Hematopoietic multipotent progenitor cell treated with erythropoietin and hydrocortisone succinate and interleukin-3 and kit ligand, for 17 days (in vitro differentiated cells): ENCODE data around the gene ATOSB.

ENCODE experiments used
- DNase-seq: peaks from one replicate; pipeline ENCODE4 v3.0.0-alpha.2; 2015; ENCODE audit warnings: low spot score

ATOSB gene

DNA sequence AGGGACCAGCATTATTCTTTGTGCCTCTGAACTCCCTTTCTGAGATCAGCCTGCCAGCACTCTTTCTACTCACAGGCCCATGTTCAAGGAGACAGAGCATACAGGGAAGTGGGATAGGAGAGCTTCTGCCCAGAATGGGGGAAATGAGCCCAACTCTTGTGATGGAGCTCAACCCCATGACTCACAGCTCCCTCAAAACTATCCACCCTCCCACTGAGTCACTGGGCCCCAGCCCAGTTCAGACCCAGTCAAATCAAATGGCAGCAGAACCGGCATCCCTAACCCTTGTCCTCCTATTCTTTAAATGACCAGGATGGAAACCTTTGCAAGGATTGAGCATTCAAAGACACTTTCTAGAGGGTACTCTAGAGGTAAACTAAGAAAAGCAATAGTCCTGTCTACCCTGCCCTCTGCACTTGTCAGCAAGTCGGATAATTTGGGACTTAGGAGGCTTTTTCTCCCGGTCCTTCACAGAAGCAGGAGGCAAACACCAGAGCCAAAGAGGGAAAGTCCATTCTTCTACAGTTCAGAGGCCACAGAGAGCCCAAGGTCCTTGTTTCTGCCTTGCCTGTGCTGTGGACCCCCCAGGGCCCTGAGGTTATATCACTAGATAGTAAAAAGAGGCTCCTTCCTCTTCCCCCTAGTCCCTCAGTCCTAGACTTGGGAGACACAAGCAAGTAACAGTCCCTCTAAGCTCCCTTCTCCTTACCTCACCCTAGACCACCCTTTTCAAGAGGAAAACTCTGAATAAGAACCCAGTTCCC is 3.2 kb downstream of the ATOSB start:
- peak; percentile 86 for DNase-seq

GRCh38 chr9:35111001-35111933 is 4.4 kb downstream of the ATOSB start:
- peak; percentile 99 for DNase-seq

DNA sequence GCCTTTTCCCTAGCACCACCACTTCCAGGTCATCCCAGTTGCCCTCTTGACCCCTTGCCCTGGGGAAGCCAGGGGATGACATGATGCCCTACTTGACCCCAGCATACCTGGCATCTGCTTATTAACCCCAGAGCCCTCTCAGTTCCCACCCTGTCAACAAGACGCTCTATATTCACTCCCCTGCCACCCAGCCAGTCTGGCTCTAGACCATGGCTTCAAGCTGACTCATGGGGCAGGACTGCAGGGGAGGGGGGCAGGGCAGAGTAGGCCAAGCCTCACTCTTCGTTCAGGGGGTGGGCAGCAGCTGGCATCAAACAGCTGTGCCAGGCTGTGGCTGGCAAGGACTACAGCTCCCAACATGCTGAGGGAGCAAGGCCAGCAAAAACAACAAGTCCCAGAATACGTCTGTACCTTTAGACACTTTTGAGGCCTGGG is 5.3 kb downstream of the ATOSB start:
- DNase-seq, result peak; percentile 91

DNA sequence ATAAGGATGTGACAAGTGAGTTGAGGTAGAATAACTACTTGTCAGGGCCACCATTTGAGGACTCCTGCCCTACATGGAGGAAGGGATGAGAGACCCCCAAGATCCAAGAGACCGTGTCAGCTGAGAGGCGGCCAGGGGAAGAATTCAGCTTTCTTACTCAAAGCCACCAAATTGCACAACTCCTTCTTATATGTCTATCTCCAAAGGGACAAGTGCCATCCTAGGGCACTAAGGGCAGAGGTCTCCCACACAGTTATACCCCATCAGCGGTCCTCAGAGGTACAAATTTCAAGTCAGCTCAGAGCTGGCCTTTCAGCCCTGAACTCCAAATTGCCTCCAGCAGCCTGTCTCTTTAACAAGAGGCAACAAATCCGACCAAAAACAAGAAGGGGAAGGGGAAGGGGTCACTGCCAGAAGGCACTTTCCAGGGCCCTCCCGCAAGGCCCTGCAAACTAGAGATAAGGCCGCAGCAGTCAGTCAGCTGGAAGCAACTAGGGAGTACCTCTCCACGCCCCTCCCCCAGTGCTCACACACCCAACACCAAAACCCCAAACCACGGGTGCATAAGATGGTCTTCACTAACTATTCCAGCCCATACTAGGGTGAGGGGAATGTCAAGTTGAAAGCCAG is 6.6 kb downstream of the ATOSB start:
- peak; percentile 92 for DNase-seq

DNA sequence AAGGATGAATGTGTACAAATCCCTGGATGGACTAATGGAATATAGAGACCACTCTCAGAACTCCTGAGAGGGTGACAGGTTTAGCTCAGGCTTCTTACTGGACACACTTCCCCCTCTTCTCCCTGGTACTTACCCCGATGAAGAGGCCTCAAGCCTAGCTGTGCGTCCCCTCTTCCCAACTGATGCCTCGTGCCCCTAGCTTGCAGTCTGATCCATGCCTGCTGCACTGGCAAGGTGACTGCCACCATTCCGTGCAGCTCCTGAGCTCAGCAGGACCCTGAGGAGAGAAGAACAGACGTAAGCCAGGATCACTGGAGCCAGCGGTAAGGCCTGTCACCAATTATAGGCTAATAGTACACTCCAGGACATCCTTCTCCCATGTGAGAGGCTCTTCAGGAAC is 7.2 kb downstream of the ATOSB start:
- DNase-seq, result no peak

- peak; percentile 74 for DNase-seq
These were observed 8.1 kb downstream of the ATOSB start for GRCh38 chr9:35107297-35108290.

- DNase-seq, result no peak
These were observed 9.3 kb downstream of the ATOSB start for GRCh38 chr9:35106343-35106730.

GRCh38 chr9:35105571-35106342 is 9.9 kb downstream of the ATOSB start:
- DNase-seq, result no peak

- no peak for DNase-seq
These were observed 10.5 kb downstream of the ATOSB start for GRCh38 chr9:35105126-35105525.

GRCh38 chr9:35104586-35104985 is 11.1 kb downstream of the ATOSB start:
- no peak for DNase-seq

- no peak for DNase-seq
These were observed 11.9 kb downstream of the ATOSB start for GRCh38 chr9:35103660-35104191.

- DNase-seq, result peak; percentile 94
These were observed 12.6 kb downstream of the ATOSB start, which contains the start of gene STOML2 for GRCh38 chr9:35102769-35103659. Gene STOML2 (minus strand): TSS chr9:35103131. CDS start chr9:35103094, 37 bp downstream.

DNA sequence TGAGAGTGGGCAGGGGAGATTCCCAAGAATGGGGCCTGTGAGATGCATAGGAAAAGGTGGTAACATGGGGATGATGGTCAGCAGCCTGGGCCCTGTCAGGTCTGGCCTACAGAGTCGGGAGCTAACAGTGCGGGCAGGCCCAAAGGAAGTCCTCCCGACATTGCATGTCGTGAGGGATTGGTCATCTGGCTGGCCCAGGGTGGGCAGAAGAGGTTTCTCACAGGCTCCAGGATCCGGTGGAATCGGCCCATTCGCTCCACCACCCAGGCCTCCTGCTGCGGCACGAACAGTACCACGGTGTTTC is 13.2 kb downstream of the ATOSB start:
- no peak for DNase-seq

DNA sequence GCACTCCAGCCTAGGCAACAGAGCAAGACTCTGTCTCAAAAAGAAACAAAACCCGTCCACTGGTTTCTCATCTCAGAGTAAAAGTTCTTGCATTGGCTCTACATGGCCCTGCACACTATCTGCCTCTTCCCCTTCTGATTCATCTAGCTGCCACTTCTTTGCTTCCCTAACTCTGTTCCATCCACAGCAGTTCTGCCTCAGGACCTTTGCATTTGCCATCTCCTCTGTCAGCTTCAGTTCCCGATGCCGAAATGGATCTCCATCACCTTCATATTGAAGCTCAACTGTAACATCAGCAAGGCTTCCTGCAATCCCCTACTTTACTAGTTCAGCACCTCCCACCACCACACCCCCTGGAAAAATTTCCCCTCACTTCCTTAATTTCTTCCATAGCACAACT is 18.1 kb downstream of the ATOSB start:
- no peak for DNase-seq

DNA sequence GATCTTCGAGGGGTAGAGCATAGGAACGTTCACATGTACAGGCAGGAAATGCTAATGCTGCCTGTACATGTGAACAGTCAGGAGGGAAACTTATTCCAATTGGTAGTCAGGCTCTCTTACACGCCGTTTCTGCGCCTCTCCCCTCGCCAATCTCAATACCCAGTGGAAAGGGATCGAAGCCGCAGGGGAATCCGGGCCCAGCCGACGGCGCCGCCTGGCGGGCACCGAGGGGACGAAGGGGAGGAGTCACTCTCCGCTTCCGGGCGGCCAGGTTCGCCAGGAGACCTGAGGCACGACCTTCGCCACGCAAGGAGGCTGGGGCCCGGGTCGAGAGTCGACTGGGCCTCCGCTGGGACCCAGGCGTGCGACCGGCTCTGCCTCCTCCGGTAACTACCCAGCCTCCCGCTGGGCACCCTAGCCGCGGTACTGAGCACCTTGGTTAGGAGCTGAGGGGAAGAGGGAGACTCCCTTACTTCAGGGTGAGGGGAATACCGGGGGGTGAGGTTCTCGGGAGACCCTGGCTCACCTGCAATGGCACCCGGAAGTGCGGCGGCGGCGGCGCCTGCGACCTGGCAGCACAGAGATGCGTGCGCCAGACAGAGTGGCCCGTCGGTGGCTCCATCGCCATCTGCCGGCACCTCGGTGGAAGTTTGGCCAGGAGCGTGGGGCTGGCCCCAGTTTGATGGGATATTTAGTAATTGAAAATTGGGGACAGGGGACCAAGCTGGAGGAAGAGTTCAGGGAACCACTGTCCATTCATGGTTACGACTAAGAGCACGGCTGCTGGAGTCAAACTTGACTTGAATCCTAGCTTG is 19.4 kb downstream of the ATOSB start, which contains the start of gene PIGO:
PIGO (minus strand) TSS at position 557 of the 815 bp plus-strand sequence. CDS start 1,026 bp downstream, outside the sequence.
- peak; percentile 91 for DNase-seq

- DNase-seq, result no peak
These were observed 24.1 kb downstream of the ATOSB start for GRCh38 chr9:35091536-35091935.

GRCh38 chr9:35089434-35089833 is 26.2 kb downstream of the ATOSB start:
- DNase-seq, result no peak

DNA sequence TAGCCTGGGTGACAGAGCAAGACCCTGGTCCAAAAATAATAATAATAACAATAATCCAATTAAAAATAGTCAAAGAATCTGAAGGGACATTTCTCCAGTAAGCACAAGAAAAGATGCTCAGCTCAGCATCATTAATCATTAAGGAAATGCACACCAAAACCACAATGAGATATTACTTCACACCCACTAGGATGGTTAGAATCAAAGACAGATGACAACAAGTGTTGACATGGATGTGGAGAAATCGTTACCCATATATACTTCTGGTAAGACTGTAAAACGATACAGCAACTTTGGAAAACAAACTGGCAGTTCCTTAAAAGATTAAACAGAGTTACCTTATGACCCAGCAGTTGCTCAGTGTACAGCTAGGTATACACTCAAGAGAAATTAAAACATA is 30.6 kb downstream of the ATOSB start:
- no peak for DNase-seq
